Ishikawa (cell line): ENCODE data around the gene NME2.

Experiments
- CEBPB ChIP-seq: IDR thresholded peaks from 2 replicates; pipeline ENCODE4 v1.6.1; 2012
- CREB1 ChIP-seq: IDR thresholded peaks from 2 replicates; pipeline ENCODE4 v1.6.1; 2012; ENCODE audit warnings: low read depth
- EGR1 ChIP-seq: IDR thresholded peaks from 2 replicates; pipeline ENCODE4 v1.6.1; 2012
- EP300 ChIP-seq: IDR thresholded peaks from 2 replicates; pipeline ENCODE4 v1.6.1; 2012; ENCODE audit warnings: borderline replicate concordance
- FOXM1 ChIP-seq: IDR thresholded peaks from 2 replicates; pipeline ENCODE4 v1.6.1; 2012; ENCODE audit warnings: low read depth, borderline replicate concordance
- NFIC ChIP-seq: IDR thresholded peaks from 2 replicates; pipeline ENCODE4 v1.6.1; 2012
- RAD21 ChIP-seq: IDR thresholded peaks from 2 replicates; pipeline ENCODE4 v1.6.1; 2012; ENCODE audit warnings: low read depth
- REST ChIP-seq: IDR thresholded peaks from 2 replicates; pipeline ENCODE4 v1.6.1; 2012; ENCODE audit warnings: low read depth, mild to moderate bottlenecking
- TAF1 ChIP-seq: IDR thresholded peaks from 2 replicates; pipeline ENCODE4 v1.6.1; 2012; ENCODE audit warnings: low read depth, mild to moderate bottlenecking
- TCF12 ChIP-seq: IDR thresholded peaks from 2 replicates; pipeline ENCODE4 v1.6.1; 2012; ENCODE audit warnings: low read depth
- TEAD4 ChIP-seq: IDR thresholded peaks from 2 replicates; pipeline ENCODE4 v1.6.1; 2012
- USF1 ChIP-seq: IDR thresholded peaks from 2 replicates; pipeline ENCODE4 v1.6.1; 2012
- YY1 ChIP-seq: IDR thresholded peaks from 2 replicates; pipeline ENCODE4 v1.6.1; 2012; ENCODE audit warnings: low read depth
- ZBTB7A ChIP-seq: IDR thresholded peaks from 2 replicates; pipeline ENCODE4 v1.6.1; 2012; ENCODE audit warnings: low read depth
- TF ChIP-seq, protein P1 (sequence below): IDR thresholded peaks from 2 replicates; pipeline ENCODE4 v1.6.1; 2012

Gene NME2

GRCh38 chr17:51132964-51133319 is 33.3 kb upstream of the NME2 start:
- no peak for TF ChIP-seq CEBPB
- TF ChIP-seq USF1, result no peak
- TF ChIP-seq RAD21, result no peak
- TF ChIP-seq CREB1, result no peak
- no peak for TF ChIP-seq TEAD4
- TF ChIP-seq REST, result no peak
- no peak for TF ChIP-seq EP300
- TF ChIP-seq TCF12, result no peak
- no peak for TF ChIP-seq TAF1
- TF ChIP-seq EGR1, result no peak

DNA sequence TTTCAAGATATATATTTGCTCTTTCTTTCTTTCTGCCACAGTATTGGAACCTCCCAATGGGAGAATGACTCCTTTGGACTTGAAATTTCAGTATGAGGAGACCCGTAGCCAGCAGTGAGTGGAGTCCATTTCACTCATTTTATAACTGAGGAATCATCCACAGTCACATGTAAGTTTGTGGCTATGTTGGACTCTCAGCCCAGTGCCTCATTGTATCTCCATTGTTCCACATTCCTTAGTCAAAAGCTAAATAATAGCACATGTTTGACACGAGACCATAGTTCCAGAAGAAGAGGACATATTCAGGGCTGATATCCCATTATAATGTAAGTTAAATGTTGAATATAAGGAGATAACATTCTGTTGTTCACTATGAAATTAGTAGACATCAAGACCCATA is 32.8 kb upstream of the NME2 start:
- TF ChIP-seq TAF1 (no peak), TEAD4 (no peak), TCF12 (no peak), REST (no peak), FOXM1 (no peak), EGR1 (no peak), NFIC (no peak), CEBPB (no peak), EP300 (no peak), ZBTB7A (no peak), USF1 (no peak)
- TF ChIP-seq, protein P1, sequence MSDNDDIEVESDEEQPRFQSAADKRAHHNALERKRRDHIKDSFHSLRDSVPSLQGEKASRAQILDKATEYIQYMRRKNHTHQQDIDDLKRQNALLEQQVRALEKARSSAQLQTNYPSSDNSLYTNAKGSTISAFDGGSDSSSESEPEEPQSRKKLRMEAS, result no peak

DNA sequence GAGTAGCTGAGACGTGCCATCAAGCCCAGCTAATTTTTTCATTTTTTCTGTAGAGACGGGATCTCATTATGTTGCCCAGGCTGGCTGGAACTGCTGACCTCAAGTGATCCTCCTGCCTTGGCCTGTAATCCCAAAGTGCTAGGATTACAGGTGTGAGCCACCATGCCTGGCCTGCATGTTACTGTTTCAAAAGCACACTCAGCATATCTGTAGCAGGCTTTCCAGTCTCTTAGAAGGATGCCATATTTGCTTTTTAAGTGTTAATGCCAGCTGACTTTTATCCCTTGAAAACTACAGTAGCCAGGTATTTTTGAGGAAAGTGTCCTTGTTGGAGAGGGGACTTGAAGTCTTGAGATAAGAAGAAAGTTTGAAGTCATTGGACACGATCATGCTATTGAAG is 30.3 kb upstream of the NME2 start:
- TF ChIP-seq TAF1, result no peak
- TF ChIP-seq NFIC, result no peak
- no peak for TF ChIP-seq CEBPB
- no peak for TF ChIP-seq YY1
- no peak for TF ChIP-seq TEAD4
- no peak for TF ChIP-seq CREB1
- no peak for TF ChIP-seq REST
- TF ChIP-seq TCF12, result no peak
- TF ChIP-seq EP300, result no peak
- TF ChIP-seq ZBTB7A, result no peak
- no peak for TF ChIP-seq FOXM1

GRCh38 chr17:51142597-51142996 is 23.6 kb upstream of the NME2 start:
- TF ChIP-seq TAF1, result no peak
- TF ChIP-seq, protein P1, result no peak
- no peak for TF ChIP-seq EP300
- TF ChIP-seq YY1, result no peak
- no peak for TF ChIP-seq RAD21
- no peak for TF ChIP-seq REST
- TF ChIP-seq CREB1, result no peak
- no peak for TF ChIP-seq FOXM1
- TF ChIP-seq ZBTB7A, result no peak
- no peak for TF ChIP-seq TEAD4
- no peak for TF ChIP-seq USF1
- TF ChIP-seq CEBPB, result no peak
- no peak for TF ChIP-seq NFIC
- TF ChIP-seq EGR1, result no peak
- no peak for TF ChIP-seq TCF12
